GM12892 (cell line): ENCODE measurements around the gene CDC42BPB.

Source experiments
- DNase-seq: peaks from one replicate; pipeline ENCODE4 v3.0.0; 2011; ENCODE audit not compliant: insufficient read length
- FAIRE-seq: peaks from 2 replicates; lab custom pipeline; 2011; peaks lifted over from hg19 to GRCh38; lab: Jason Lieb, UNC
- POLR2A ChIP-seq: IDR thresholded peaks from 2 replicates; pipeline ENCODE4 v1.6.1; 2011; ENCODE audit warnings: low read depth, low read length, control low read depth
- POLR2AphosphoS5 ChIP-seq: IDR thresholded peaks from 2 replicates; pipeline ENCODE4 v1.6.1; 2011; ENCODE audit warnings: low read depth, low read length, control low read depth
- TAF1 ChIP-seq: IDR thresholded peaks from 2 replicates; pipeline ENCODE4 v1.6.1; 2011; ENCODE audit warnings: low read depth, mild to moderate bottlenecking, control low read depth, low read length, borderline replicate concordance

Gene CDC42BPB

DNA sequence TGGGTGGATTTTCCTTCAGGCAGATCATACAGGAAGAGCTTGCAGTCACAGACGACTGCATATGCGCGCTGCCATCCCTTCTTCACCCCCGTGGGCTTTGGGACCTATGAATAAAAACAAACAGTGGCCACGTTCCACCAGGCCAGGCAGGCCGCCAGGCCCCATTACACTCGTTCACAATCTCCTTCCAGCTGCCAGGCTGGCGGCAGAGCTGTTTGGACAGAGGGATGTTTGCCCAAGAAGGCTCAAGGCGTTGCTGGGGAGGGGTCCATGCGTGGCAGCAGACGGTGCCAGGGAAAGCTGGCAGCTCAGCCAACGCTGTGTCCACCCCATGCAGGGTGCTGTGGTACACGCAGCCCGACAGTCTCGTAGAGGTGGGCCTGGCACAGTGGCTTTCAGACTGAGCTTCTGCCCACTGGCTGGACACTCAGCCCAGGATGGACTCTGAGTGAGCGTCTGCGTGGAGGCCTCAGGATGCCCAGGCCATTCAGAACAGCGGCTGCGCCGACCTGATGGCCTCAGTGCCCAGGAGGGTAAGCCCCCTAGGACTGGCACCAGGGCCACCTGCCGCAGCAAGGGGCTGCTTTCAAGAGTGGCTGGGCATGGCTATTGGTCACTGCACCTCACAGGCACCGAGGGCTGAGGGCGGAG is 107.4 kb downstream of the CDC42BPB start:
- no peak for FAIRE-seq

DNA sequence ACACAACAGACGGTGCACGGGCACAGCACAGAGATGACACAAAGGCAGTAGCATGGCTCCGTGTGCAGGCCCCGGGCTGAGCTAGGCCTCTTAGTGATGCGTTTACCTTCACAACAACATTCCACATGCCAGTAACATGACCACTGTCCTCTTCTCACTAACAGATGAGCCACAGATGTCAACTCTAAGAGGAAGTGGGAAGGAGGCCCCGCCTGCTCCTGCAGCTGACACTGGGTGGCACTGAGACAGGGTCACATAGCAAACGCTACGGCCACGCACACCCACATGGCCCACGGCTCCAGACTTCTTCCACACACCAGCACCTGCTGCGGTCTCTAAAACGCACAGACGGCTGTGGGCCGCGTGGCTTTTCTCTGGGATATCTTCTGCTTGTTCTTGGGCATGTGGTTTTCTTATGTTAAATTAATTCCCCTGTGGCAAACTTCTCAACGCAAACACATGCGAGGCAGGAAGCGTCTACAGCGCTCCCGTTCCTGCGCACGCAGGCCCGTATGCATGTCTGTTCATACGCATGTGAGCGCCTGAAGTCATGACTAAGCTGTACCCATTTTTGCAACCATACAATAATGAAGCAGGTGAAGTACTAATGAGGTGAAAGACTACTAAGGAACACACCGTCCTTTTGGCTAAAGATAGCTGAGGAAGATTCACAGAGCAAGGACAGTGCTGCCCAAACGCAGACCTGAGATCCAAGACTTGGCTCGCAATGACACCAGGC is 108.1 kb downstream of the CDC42BPB start:
- no peak for DNase-seq
- no peak for TF ChIP-seq TAF1
- TF ChIP-seq POLR2A, result no peak
- TF ChIP-seq POLR2AphosphoS5, result no peak
- no peak for FAIRE-seq

More for the DNA sequence above, 107.4 kb downstream of the CDC42BPB start:
- no peak for TF ChIP-seq POLR2A
- TF ChIP-seq TAF1, result no peak
- no peak for TF ChIP-seq POLR2AphosphoS5
- DNase-seq, result no peak

DNA sequence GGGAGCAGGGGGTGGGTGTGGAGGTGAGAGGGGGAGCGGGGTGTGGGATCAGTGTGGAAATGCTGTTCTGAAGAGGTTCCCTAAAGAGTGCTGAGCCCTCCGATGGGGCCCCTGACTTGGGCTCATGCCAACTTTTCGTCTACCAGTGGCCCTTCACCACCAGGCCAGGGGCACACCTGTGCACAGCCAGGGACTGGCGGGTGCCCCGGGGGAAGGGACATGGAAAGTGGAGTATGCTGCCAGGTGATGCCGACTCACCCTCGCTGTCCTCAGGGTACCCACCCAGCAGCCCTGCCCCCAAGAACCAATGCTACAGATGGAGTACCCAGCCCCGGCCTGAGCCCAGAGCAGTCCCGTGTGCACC is 108.7 kb downstream of the CDC42BPB start:
- TF ChIP-seq POLR2AphosphoS5 (no peak), TAF1 (no peak), POLR2A (no peak)
- no peak for DNase-seq
- FAIRE-seq, result no peak

DNA sequence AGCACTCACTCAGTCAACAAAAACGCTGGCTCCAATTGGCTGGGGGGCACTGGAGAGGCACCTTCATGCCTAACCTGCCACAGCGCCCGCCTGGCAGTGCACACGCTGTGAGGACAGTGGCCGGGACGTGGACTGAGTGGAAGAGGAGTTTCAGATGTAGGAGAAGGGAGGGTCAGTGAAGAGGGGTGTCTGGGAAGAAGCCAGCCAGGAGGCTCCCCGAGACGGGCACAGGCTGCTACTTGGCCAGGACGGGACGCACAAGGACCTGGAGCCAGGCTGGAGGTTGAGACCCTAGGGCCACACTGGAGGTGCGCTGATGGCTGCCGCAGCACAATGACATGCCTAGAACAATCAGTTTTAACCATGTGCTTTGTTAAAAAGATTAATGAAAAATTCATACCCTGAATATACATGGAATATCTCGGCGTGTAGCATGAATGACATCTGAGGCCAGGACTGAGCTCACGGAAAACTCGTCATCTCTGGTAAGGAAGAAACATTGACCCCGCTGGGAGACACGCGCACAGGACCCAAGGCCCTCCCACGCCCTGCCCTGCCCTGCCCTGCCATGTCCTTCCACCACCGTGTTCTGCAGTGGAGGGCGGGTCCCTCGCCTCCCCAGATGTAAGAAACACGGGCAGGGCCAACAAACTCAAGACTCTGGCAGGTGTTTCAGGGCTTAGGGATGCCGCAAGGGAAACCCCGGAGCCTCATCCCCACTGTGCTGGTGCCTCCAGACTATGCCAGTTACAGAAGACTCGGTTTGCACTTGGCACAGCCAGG is 109.8 kb downstream of the CDC42BPB start:
- FAIRE-seq (no peak), DNase-seq (no peak)
- no peak for TF ChIP-seq POLR2AphosphoS5
- TF ChIP-seq POLR2A, result no peak
- TF ChIP-seq TAF1, result no peak

DNA sequence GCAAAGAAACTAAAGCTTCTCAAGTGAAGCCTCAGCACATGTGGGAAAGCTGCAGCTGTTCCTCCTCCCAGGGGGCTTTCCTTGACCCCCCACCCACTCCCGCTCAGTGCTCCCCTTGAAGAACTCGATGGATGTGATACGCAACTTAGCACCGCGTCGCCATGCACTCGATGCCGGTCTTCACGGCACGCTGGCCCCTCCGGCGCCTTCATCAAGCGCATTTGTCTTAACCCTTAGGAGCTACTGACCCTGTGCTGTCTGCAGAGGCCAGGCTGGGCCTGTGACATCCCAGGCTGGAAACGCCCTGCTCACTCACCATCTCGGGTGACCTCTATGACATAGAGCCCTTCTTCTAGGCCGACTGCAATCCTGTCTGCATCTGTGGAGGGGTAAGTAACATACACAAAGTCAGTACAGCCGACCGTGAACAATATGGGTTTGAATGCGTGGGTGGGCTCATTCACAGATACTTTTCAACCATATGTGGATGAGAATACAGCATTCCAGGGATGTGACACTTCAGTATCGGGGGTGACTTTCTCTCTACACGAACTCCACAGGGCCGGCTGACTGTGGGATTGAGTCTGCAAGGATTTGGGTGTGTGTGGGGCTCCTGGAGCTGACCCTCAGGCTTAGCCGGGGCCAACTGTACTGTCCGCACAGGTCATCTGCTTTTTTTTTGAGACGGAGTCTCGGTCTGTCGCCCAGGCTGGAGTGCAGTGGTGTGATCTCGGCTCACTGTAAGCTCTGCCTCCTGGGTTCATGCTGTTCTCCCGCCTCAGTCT is 111.8 kb downstream of the CDC42BPB start:
- FAIRE-seq, result no peak
- TF ChIP-seq POLR2A (no peak), POLR2AphosphoS5 (no peak)
- no peak for DNase-seq

DNA sequence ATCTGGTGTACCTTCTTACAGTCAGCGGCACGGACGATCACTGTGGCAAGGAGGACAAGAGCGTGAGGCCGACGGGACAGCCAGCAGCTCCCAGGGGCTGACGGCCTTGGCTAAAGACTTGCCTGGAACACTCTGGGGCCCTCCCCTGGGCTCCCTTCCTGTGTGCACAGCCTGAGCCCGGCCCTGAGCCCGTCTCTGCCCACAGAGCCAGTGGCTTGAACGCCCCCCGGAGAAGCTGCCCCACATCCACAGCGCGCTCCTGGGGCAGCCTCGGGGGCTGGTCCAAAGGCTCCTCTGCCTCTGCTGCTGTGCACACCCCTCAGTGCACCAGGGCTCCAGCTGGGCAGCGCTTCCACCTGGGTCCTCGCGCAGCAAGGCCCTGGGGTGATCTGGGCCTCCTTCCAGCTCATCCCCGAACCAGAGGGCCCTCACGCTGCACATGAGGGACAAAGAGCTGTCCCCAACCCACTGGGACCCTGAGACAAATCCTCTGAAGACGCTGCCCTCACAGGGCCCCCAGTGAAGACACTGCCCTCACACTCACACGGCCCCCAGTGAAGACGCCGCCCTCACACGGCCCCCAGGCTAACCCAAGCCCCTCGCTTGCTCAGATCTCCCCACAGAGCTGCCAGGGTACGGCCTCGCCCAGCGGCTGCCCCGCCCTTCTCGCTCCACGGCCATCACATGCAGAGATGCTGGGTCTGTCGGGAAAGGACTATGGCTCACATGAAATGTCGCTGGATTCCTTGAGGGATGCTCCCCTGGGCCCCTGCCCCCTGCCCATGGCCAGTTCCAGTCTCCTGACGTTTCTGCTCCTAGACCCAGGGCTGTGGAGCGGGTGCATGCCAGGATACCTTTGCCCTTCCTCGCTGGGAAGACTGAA is 112.7 kb downstream of the CDC42BPB start:
- TF ChIP-seq POLR2A (no peak), TAF1 (no peak), POLR2AphosphoS5 (no peak)
- FAIRE-seq (no peak), DNase-seq (no peak)

DNA sequence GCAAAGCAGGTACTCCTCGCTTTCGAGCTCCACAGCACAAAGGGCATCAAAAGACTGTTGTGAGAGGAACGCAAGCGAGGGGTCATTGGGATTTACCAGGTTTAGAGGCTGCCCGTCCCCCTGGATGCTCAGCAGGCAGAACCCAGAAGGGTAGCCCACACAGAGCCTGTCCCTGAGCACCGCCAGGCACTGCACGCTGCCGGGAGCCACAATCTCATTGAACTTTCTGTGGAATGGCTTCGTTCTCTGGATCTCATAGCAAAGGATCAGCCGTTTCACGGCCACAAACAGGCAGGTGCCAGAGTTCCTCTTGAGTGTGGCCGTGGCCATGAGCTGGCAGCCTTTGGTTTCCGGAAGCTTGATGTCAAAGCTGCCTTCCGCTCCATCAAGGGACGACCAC is 113.4 kb downstream of the CDC42BPB start:
- DNase-seq (no peak), FAIRE-seq (no peak)
- TF ChIP-seq POLR2AphosphoS5 (no peak), POLR2A (no peak)

DNA sequence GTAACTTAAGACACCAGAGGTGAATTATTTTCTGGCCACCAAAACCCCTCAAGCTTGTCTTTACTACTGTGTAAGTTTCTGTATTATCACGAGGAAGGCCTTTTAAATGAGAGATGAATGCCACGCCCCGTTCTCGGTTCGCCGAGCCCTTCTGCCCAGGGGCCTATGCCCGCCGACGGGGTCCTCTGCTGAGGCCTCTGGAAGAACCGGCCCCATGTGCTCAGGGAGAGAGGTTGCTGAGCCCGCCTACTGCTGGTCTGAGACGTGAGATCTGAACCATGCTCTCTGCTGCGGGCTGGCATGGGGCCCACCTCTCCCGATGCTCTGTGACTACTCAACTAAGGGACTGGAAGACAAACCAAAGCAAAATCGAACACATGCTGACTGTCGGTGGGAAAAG is 113.9 kb downstream of the CDC42BPB start:
- DNase-seq (no peak), FAIRE-seq (no peak)
- no peak for TF ChIP-seq TAF1
- no peak for TF ChIP-seq POLR2AphosphoS5
- no peak for TF ChIP-seq POLR2A

DNA sequence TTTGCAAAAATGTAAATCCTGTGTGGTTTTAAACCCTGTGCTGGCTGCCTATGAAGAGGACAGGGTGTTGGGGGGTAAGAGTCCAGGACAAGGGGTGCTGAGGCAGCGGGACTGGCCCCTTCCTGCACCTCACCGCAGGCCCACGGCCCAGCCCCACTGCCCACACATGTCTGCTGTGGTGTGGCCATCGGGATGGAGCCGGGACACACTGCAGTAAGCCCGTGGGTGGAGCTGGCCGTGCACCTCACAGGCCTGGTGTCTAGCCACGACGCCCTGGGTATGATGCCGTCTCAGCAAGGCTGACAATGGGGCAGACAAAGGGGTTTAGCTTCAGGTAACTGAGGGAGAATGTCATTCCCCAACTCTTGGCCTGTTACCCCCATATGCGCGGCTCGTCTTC is 115.3 kb downstream of the CDC42BPB start:
- DNase-seq, result no peak
- TF ChIP-seq POLR2AphosphoS5, result no peak
- no peak for TF ChIP-seq TAF1
- TF ChIP-seq POLR2A, result no peak
- no peak for FAIRE-seq

DNA sequence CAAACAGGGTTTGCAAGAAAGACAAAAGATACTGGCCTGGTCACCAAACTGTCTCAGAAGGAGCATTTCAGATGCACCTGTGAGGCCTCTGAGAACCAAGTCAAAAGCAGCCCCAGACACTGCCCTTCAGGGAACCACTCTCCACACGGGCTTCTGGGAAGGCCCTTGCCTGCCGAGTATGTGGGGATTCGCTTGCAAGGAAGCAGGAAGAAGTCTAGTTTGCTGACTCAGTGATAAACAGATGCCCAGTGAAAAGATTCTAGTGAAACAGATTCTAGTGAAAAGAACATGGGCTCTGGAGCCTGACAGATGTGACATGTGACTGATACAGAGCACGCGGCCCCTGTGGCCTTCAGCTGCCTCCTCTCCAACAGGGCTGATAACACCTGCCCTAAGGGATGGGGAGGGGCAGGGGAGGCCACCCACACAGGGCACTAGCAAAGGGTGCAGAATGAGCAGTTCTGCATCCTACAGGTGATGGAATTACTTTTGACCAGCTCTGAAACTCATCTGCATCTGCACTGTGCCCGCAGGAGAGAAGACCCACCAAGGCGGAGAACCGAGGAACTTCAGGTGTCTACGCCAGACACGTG is 115.8 kb downstream of the CDC42BPB start:
- no peak for FAIRE-seq

More for the DNA sequence above, 115.8 kb downstream of the CDC42BPB start:
- TF ChIP-seq POLR2A (no peak), POLR2AphosphoS5 (no peak), TAF1 (no peak)
- DNase-seq, result no peak
